SK-N-SH (cell line): ENCODE measurements around the gene S100A5. TPM values are rescaled to one million over a fixed set of nuclear protein-coding genes. Genes with fewer than 3 reads are reported as not detected.
A peak's percentile ranks its signal among the peaks of the same experiment; 100 is the strongest.

Source experiments
- CTCF ChIA-PET: fragments of 300-600, 350-600 bp; formaldehyde crosslinking; extraction: SDS; loops from one replicate; lab custom pipeline; 2021; lab: Yijun Ruan, JAX
- POLR2A ChIA-PET: fragments of 350-600 bp; sonication (Branson Sonifier 250); formaldehyde crosslinking; extraction: SDS; loops from one replicate; lab custom pipeline; 2020; ENCODE audit warnings: antibody characterized with exemption, inconsistent platforms; lab: Yijun Ruan, JAX
- DNase-seq: peaks from one replicate; pipeline ENCODE4 v3.0.0; 2012
- H2AFZ ChIP-seq: fragments of 200-600 bp; sonication (generic); 2 replicates; pipeline ENCODE4 v1.8.1; 2016; ENCODE audit warnings: antibody characterized with exemption, mild to moderate bottlenecking, low read depth
- H3F3A ChIP-seq: fragments of 200-600 bp; sonication (generic); replicated peaks from 2 replicates; pipeline ENCODE3; 2016; ENCODE audit warnings: antibody characterized with exemption, mild to moderate bottlenecking; ENCODE audit not compliant: insufficient read depth
- H3K27ac ChIP-seq, 2 experiments: fragments of 200-500 bp in 1 of 2; fragments of 200-600 bp in 1 of 2; sonication (Bioruptor generic) in 1 of 2; sonication (generic), shearing (Covaris generic) in 1 of 2; 2 replicates each; pipeline versions ENCODE4 v1.5.1 to v1.6.1; 2014 to 2016; ENCODE audit warnings: low read depth in 2 of 2, inconsistent platforms in 1 of 2, low read length in 1 of 2, mild to moderate bottlenecking in 1 of 2, mixed read lengths in 1 of 2
- H3K27me3 ChIP-seq: fragments of 200-600 bp; sonication (generic), shearing (Covaris generic); 2 replicates; pipeline ENCODE4 v1.6.1; 2016; ENCODE audit warnings: mixed run types; ENCODE audit not compliant: insufficient read depth
- H3K36me3 ChIP-seq, 2 experiments: fragments of 200-500 bp in 1 of 2; fragments of 200-600 bp in 1 of 2; sonication (Bioruptor generic) in 1 of 2; sonication (generic) in 1 of 2; replicated peaks in 1 of 2; 2 replicates each; pipeline versions ENCODE3 to v1.5.1; 2014 to 2016; ENCODE audit warnings: low read length in 1 of 2, mild to moderate bottlenecking in 1 of 2; ENCODE audit not compliant: insufficient read depth in 2 of 2, control insufficient read depth in 1 of 2
- H3K4me1 ChIP-seq, 2 experiments: fragments of 200-500 bp in 1 of 2; fragments of 200-600 bp in 1 of 2; sonication (Bioruptor generic) in 1 of 2; sonication (generic), shearing (Covaris generic) in 1 of 2; 2 replicates each; pipeline versions ENCODE4 v1.5.1 to v1.6.1; 2014 to 2016; ENCODE audit warnings: low read depth in 1 of 2, low read length in 1 of 2, mixed run types in 1 of 2; ENCODE audit not compliant: insufficient read depth in 2 of 2, control insufficient read depth in 1 of 2
- H3K4me2 ChIP-seq: fragments of 200-600 bp; sonication (generic), shearing (Covaris generic); 2 replicates; pipeline ENCODE4 v1.6.1; 2017; ENCODE audit warnings: mixed run types
- H3K4me3 ChIP-seq, 2 experiments: fragments of 200-500 bp in 1 of 2; fragments of 200-600 bp in 1 of 2; sonication (Bioruptor generic) in 1 of 2; sonication (generic), shearing (Covaris generic) in 1 of 2; 2 replicates each; pipeline versions ENCODE4 v1.5.1 to v1.8.1; 2014 to 2016; ENCODE audit warnings: low read depth in 2 of 2, inconsistent platforms in 1 of 2, low read length in 1 of 2, mild to moderate bottlenecking in 1 of 2, mixed read lengths in 1 of 2, moderate library complexity in 1 of 2
- H3K79me2 ChIP-seq: fragments of 200-600 bp; sonication (generic); 2 replicates; pipeline ENCODE4 v1.8.1; 2017; ENCODE audit warnings: mild to moderate bottlenecking; ENCODE audit not compliant: insufficient read depth
- H3K9ac ChIP-seq: fragments of 200-600 bp; sonication (generic); 2 replicates; pipeline ENCODE4 v1.6.1; 2017; ENCODE audit warnings: mixed run types
- H3K9me2 ChIP-seq: fragments of 200-600 bp; sonication (generic); 2 replicates; pipeline ENCODE4 v1.6.1; 2017; ENCODE audit warnings: mixed run types
- H3K9me3 ChIP-seq: fragments of 200-600 bp; sonication (generic); 2 replicates; pipeline ENCODE4 v1.6.1; 2017; ENCODE audit warnings: mixed run types, mild to moderate bottlenecking, moderate library complexity
- H4K20me1 ChIP-seq: fragments of 200-600 bp; sonication (generic); 2 replicates; pipeline ENCODE4 v1.6.1; 2017; ENCODE audit warnings: mild to moderate bottlenecking, mixed run types; ENCODE audit not compliant: insufficient read depth
- CHD2 ChIP-seq: fragments of 150-350 bp; IDR thresholded peaks from 2 replicates; pipeline ENCODE4 v1.6.1; 2018; ENCODE audit warnings: low read length; ENCODE audit not compliant: partially characterized antibody
- FOXM1 ChIP-seq: IDR thresholded peaks from 2 replicates; pipeline ENCODE4 v1.4.0; 2012; ENCODE audit warnings: low read depth, mild to moderate bottlenecking
- GATA2 ChIP-seq: sonication (generic); formaldehyde crosslinking; IDR thresholded peaks from 2 replicates; pipeline ENCODE4 v1.5.0; 2020; ENCODE audit warnings: mild to moderate bottlenecking, missing genetic modification reagents
- JUND ChIP-seq: IDR thresholded peaks from 2 replicates; pipeline ENCODE4 v1.4.0; 2012
- MEF2A ChIP-seq: IDR thresholded peaks from 2 replicates; pipeline ENCODE4 v1.4.0; 2012; ENCODE audit warnings: low read depth, borderline replicate concordance
- MXI1 ChIP-seq: IDR thresholded peaks from 2 replicates; pipeline ENCODE4 v1.6.1; 2012; ENCODE audit warnings: mild to moderate bottlenecking, low read depth, low read length, improper control_type of control experiment
- POLR2AphosphoS5 ChIP-seq: IDR thresholded peaks from 2 replicates; pipeline ENCODE4 v1.6.1; 2012; ENCODE audit warnings: low read depth, low read length
- RFX5 ChIP-seq: IDR thresholded peaks from 2 replicates; pipeline ENCODE4 v1.6.1; 2012; ENCODE audit warnings: mild to moderate bottlenecking, improper control_type of control experiment, low read length
- TAF1 ChIP-seq: IDR thresholded peaks from 2 replicates; pipeline ENCODE4 v1.6.1; 2012; ENCODE audit warnings: low read depth, mild to moderate bottlenecking, low read length, moderate library complexity, borderline replicate concordance
- WGBS: methylation state at CpG from one replicate; pipeline ENCODE4 v1.1.6; 2017; ENCODE audit warnings: low lambda C conversion rate; 5-methylcytosine and 5-hydroxymethylcytosine counted together
- polyA plus RNA-seq, 3 experiments: library from polyadenylated mRNA; depleted of rRNA; stranded (reverse); fragments of >200 nt; gene quantifications; 2 replicates each; pipeline ENCODE4 v1.2.3, GENCODE V29; 2012
- TF ChIP-seq, protein P1 (sequence below): IDR thresholded peaks from 2 replicates; pipeline ENCODE4 v1.4.0; 2012; ENCODE audit warnings: low read depth
- TF ChIP-seq, protein P2 (sequence below): fragments of 150-350 bp; IDR thresholded peaks from 2 replicates; pipeline ENCODE4 v1.6.1; 2017; ENCODE audit warnings: antibody characterized with exemption, low read length, low read depth, borderline replicate concordance
- TF ChIP-seq, protein P3 (sequence below): IDR thresholded peaks from 2 replicates; pipeline ENCODE4 v1.4.0; 2012; ENCODE audit warnings: low read depth, borderline replicate concordance
- TF ChIP-seq, protein P4 (sequence below): IDR thresholded peaks from 2 replicates; pipeline ENCODE4; 2012

S100A5 gene
- polyA plus RNA-seq, 1 of the 3 experiments (the other 2 are of a cell fraction) = 0.15 TPM

DNA sequence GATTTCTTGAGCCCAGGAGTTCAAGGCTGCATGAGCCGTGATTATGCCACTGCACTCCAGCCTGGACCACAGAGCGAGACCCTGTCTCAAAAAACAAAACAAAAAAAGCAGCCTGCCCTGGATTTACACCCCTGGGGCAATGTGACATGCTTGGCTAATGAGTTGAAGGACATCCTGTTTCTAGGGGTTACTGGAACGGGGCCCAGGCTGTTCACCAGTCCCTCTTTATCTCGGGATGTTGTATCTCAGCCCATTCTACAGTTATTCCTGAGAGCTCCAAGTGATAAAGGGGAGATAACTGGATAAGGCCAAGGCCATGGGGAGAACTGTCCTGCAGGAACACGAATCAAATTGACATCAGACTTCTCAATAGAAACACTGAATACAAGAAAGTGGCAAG is 46.6 kb upstream of the S100A5 start:
- peaks cover 0 to 3% of the 10 kb centered on the region in 2 experiments; a peak in 2 of 4 replicates for H3K4me1 ChIP-seq
- peak overlapping the region; percentile 42; the same call in 1 of the 2 replicates for H2AFZ ChIP-seq
- TF ChIP-seq TAF1 (no peak), FOXM1 (no peak), RFX5 (no peak), GATA2 (CRISPR knock-in tag) (0 out of 2 replicates have a peak, but pooled peaks have one; percentile 23)
- ChIA-PET POLR2A (no interaction called here), CTCF (interaction anchor here (1.0 to 3.3 kb wide), 6 partner anchors 9 to 77 kb away, joined by 3 to 18 read pairs (median 4); no protein-coding TSS in a partner anchor)
- H3K27me3 ChIP-seq = no peaks in the 10 kb centered on the region
- H3F3A ChIP-seq = peaks cover 2% of the 10 kb centered on the region
- no peak overlapping the region for H3K9ac ChIP-seq
- no peaks in the 10 kb centered on the region for H3K36me3 ChIP-seq
- H3K4me3 ChIP-seq = no peak overlapping the region
- peak; percentile 60 for DNase-seq
- H3K79me2 ChIP-seq = no peaks in the 10 kb centered on the region
- no peaks in the 10 kb centered on the region for H3K9me2 ChIP-seq
- 59% methylated on average over 5 of the region's 5 CpGs for WGBS
- no peaks in the 10 kb centered on the region for H3K9me3 ChIP-seq
- no peak overlapping the region for H3K4me2 ChIP-seq
- no peaks in the 10 kb centered on the region for H4K20me1 ChIP-seq
- no peak overlapping the region for H3K27ac ChIP-seq

DNA sequence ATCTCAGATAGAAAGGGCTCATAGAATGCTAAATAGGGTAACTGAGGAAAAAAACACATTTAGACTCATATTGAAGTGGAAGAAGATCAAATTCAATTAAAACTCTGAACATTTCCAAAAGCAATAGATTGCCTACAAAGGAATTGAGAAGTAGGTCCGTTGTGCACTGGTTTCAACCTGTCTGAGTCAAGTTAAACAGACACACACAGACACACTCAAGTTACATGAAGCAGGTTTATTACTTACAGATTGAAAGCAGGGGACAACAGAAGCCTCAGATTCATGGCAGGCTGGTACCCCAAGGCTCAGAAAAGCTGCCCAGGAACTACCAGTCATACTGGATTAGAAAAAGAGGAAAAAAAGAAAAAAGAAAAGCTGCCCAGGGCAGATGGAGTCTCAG is 45.6 kb upstream of the S100A5 start:
- Histone ChIP-seq H3F3A (peaks cover 1% of the 10 kb centered on the region), H3K9me2 (no peaks in the 10 kb centered on the region), H2AFZ (no peak overlapping the region), H3K79me2 (no peaks in the 10 kb centered on the region), H3K9ac (no peak overlapping the region), H3K27me3 (no peaks in the 10 kb centered on the region), H3K36me3 (no peaks in the 10 kb centered on the region), H3K4me3 (no peak overlapping the region), H3K9me3 (no peaks in the 10 kb centered on the region), H4K20me1 (no peaks in the 10 kb centered on the region), H3K27ac (no peak overlapping the region), H3K4me1 (peaks cover 0 to 3% of the 10 kb centered on the region in 2 experiments; a peak in 2 of 4 replicates), H3K4me2 (no peak overlapping the region)
- TF ChIP-seq CHD2 (no peak), JUND (no peak), POLR2AphosphoS5 (no peak), MXI1 (no peak), MEF2A (no peak)
- TF ChIP-seq, protein P1, sequence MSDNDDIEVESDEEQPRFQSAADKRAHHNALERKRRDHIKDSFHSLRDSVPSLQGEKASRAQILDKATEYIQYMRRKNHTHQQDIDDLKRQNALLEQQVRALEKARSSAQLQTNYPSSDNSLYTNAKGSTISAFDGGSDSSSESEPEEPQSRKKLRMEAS = no peak
- TF ChIP-seq, protein P2, sequence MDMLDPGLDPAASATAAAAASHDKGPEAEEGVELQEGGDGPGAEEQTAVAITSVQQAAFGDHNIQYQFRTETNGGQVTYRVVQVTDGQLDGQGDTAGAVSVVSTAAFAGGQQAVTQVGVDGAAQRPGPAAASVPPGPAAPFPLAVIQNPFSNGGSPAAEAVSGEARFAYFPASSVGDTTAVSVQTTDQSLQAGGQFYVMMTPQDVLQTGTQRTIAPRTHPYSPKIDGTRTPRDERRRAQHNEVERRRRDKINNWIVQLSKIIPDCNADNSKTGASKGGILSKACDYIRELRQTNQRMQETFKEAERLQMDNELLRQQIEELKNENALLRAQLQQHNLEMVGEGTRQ = no peak
- TF ChIP-seq, protein P3, sequence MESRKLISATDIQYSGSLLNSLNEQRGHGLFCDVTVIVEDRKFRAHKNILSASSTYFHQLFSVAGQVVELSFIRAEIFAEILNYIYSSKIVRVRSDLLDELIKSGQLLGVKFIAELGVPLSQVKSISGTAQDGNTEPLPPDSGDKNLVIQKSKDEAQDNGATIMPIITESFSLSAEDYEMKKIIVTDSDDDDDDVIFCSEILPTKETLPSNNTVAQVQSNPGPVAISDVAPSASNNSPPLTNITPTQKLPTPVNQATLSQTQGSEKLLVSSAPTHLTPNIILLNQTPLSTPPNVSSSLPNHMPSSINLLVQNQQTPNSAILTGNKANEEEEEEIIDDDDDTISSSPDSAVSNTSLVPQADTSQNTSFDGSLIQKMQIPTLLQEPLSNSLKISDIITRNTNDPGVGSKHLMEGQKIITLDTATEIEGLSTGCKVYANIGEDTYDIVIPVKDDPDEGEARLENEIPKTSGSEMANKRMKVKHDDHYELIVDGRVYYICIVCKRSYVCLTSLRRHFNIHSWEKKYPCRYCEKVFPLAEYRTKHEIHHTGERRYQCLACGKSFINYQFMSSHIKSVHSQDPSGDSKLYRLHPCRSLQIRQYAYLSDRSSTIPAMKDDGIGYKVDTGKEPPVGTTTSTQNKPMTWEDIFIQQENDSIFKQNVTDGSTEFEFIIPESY = no peak
- TF ChIP-seq, protein P4, sequence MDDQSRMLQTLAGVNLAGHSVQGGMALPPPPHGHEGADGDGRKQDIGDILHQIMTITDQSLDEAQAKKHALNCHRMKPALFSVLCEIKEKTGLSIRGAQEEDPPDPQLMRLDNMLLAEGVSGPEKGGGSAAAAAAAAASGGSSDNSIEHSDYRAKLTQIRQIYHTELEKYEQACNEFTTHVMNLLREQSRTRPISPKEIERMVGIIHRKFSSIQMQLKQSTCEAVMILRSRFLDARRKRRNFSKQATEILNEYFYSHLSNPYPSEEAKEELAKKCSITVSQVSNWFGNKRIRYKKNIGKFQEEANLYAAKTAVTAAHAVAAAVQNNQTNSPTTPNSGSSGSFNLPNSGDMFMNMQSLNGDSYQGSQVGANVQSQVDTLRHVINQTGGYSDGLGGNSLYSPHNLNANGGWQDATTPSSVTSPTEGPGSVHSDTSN = no peak
- DNase-seq = no peak
- 27% methylated on average over 1 of the region's 1 CpG for WGBS
- ChIA-PET CTCF (interaction anchor here (0.7 to 3.3 kb wide), 6 partner anchors 9 to 76 kb away, joined by 3 to 18 read pairs (median 4); no protein-coding TSS in a partner anchor), POLR2A (no interaction called here)
